ENCODE measurements around the gene CCNK.

CCNK gene

GRCh38 chr14:99513946-99514551, 32.8 kb downstream of the CCNK start:
- no peak overlapping the region for H3K4me3 ChIP-seq (ENCODE audit: control insufficient read depth, low read depth, low read length)
- no peak for DNase-seq (ENCODE audit: low read depth)
- TF ChIP-seq CTCF (conservative IDR thresholded peaks at IDR 0.05; ENCODE audit: control insufficient read depth, insufficient read depth, low read depth, low read length) = no peak

DNA sequence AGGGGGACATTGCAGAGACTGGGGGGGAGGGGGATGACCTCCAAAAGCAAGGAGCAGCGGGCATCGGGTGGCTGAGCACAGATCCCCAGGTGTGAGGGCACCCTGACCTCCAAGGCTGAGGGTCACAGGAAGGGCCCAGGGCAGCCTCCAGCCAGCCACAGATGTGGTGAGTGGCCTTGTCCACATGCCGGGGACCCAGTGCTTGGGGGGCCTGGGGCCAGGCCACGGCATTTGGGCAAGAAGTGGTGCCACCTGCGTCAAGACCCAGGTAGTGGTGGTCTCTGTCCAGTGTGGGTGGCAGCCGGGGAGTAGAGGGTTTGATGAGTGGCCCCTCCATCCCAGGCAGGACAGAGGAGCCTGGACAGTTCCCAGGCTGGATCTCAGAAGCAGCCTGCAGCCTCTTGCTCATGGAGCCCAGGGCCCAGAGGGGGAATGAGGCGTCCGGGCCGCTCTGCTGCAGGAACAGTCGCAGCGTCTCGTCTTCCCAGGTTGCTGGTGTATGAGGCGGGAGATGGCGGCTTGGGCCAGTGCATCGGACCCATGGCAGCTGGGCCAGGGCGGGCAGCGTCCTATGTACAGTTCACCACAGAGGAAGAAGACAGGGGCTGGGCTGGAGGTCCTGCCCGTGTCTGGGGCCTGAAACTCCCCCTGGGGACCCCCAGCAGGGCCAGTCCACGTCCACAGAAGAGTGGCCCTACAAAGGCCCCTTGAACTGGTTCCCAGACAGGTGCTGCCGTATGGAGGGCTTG, 33.5 kb downstream of the CCNK start:
- H3K4me3 ChIP-seq (ENCODE audit: control insufficient read depth, low read depth, low read length) = no peak overlapping the region
- DNase-seq (ENCODE audit: low read depth) = no peak
- TF ChIP-seq CTCF (conservative IDR thresholded peaks at IDR 0.05; ENCODE audit: control insufficient read depth, insufficient read depth, low read depth, low read length) = no peak

- DNase-seq (ENCODE audit: low read depth) = no peak
- no peak for TF ChIP-seq CTCF (conservative IDR thresholded peaks at IDR 0.05; ENCODE audit: control insufficient read depth, insufficient read depth, low read depth, low read length)
- H3K4me3 ChIP-seq (ENCODE audit: control insufficient read depth, low read depth, low read length) = no peak overlapping the region
Observed at GRCh38 chr14:99515301-99516155, 34.3 kb downstream of the CCNK start.

GRCh38 chr14:99516156-99516870, 35.1 kb downstream of the CCNK start:
- TF ChIP-seq CTCF (conservative IDR thresholded peaks at IDR 0.05; ENCODE audit: control insufficient read depth, insufficient read depth, low read depth, low read length) = no peak
- H3K4me3 ChIP-seq (ENCODE audit: control insufficient read depth, low read depth, low read length) = no peak overlapping the region
- no peak for DNase-seq (ENCODE audit: low read depth)

DNA sequence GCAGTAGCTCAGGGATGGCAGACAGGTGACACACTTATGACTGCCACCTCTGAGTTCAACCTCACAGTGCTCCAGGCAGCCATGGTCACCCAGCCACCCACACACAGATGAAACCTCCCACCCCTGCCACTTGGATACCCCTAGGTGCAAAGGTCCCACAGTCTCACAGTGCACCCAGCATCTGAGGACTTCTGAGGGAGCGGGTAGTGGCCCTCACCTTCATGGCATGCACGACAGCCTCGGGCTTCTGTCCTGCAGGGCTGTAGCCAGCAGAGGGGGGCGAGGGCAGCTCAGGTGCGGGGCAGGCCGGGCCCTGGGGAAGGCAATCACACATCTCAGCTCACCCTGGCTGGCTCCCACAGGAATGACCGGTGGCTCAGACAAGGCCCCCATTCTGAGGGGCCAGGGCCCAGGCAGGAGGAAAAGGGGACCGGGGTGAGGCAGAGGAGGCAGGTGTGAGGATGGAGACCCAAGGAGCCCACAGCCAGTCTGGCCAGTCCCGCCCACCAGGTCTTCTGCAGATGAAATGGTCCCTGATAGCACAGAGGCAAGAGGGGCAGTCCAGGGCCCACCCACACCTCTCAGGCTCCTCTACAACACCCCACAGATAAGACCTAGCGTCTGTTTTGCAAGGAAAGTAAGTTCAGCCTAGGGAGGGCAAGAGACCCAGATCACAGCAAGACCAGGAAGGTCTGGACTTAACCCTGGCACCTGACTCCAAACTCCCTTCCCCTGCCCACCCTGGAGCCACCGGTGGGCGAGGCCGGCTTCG, 35.8 kb downstream of the CCNK start:
- no peak for DNase-seq (ENCODE audit: low read depth)
- TF ChIP-seq CTCF (conservative IDR thresholded peaks at IDR 0.05; ENCODE audit: control insufficient read depth, insufficient read depth, low read depth, low read length) = no peak

More for the DNA sequence above, 35.8 kb downstream of the CCNK start:
- H3K4me3 ChIP-seq (ENCODE audit: control insufficient read depth, low read depth, low read length) = no peak overlapping the region
